Stimulated activated memory B cell treated with anti-CD40 and anti-IgM and Interleukin-4, amounts not matched to agents 10 μg/mL and 1 μg/mL and 100 μg/mL, for 72 hours (primary cell): ENCODE data around the gene TP73.
A peak's percentile ranks its signal among the peaks of the same experiment; 100 is the strongest.

Experiments
- ATAC-seq: fragments of 150-1000 bp; cut with Tn5 transposase; 2 replicates; pipeline ENCODE4 v1.10.0; 2021
- H3K27ac Mint-ChIP-seq: one replicate; pipeline ENCODE4 v1.8.0; 2022; ENCODE audit warnings: mild to moderate bottlenecking, mixed read lengths
- H3K27me3 Mint-ChIP-seq: one replicate; pipeline ENCODE4 v1.8.0; 2022; ENCODE audit warnings: mixed read lengths
- H3K36me3 Mint-ChIP-seq: one replicate; pipeline ENCODE4 v1.8.0; 2022; ENCODE audit warnings: mixed read lengths
- H3K4me1 Mint-ChIP-seq: one replicate; pipeline ENCODE4 v1.8.0; 2022; ENCODE audit warnings: mixed read lengths
- H3K4me3 Mint-ChIP-seq: one replicate; pipeline ENCODE4 v1.8.0; 2022; ENCODE audit warnings: mild to moderate bottlenecking, moderate library complexity, mixed read lengths
- H3K9me3 Mint-ChIP-seq: one replicate; pipeline ENCODE4 v1.8.0; 2022; ENCODE audit warnings: mixed read lengths

TP73 gene

GRCh38 chr1:3639397-3639911, 12.9 kb upstream of the TP73 start:
- H3K9me3 Mint-ChIP-seq: no peaks in the 10 kb centered on the region
- no peak overlapping the region for H3K4me3 Mint-ChIP-seq
- no peak for ATAC-seq
- H3K36me3 Mint-ChIP-seq: peaks cover 62% of the 10 kb centered on the region
- H3K4me1 Mint-ChIP-seq: no peaks in the 10 kb centered on the region
- no peak overlapping the region for H3K27ac Mint-ChIP-seq
- no peaks in the 10 kb centered on the region for H3K27me3 Mint-ChIP-seq

- H3K36me3 Mint-ChIP-seq: peaks cover 54% of the 10 kb centered on the region
- H3K27ac Mint-ChIP-seq: no peak overlapping the region
- no peaks in the 10 kb centered on the region for H3K4me1 Mint-ChIP-seq
- H3K4me3 Mint-ChIP-seq: no peak overlapping the region
- no peaks in the 10 kb centered on the region for H3K9me3 Mint-ChIP-seq
- no peak for ATAC-seq
- no peaks in the 10 kb centered on the region for H3K27me3 Mint-ChIP-seq
Measured at GRCh38 chr1:3640121-3640837, 12.0 kb upstream of the TP73 start.

DNA sequence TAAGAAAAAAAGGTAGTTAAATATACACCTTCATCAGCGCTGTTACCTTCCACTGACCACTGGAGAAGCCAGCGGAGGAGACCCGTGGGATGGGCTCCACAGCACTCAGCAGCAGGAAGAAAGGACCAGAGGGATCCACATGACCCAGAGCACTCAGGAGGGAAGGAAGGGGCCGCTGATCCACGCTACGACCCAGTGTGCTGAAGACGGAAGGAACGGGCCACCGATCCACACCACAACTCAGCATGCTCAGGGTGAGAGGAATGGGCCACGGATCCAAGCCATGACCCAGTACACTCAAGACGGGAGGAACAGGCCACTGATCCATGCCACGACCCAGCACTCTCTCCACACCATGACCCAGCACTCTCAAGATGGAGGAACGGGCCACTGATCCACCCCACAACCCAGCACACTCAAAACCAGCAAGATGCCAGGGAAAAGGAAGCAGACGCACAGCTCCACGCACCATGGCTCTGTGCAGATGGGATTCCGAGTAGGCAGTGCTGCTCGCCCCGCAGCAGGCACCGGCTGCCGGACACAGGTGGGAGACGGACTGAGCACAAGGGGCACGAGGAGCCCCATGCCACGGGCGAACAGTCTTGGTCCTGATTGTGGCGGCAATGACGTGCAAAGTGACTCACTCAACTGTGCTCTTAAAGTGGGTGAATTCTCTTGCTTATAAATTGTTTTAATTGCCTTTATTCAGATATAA, 11.1 kb upstream of the TP73 start:
- Mint-ChIP-seq H3K27me3 (no peaks in the 10 kb centered on the region), H3K36me3 (peaks cover 53% of the 10 kb centered on the region), H3K4me1 (no peaks in the 10 kb centered on the region), H3K27ac (no peak overlapping the region), H3K9me3 (no peaks in the 10 kb centered on the region), H3K4me3 (no peak overlapping the region)
- no peak for ATAC-seq

DNA sequence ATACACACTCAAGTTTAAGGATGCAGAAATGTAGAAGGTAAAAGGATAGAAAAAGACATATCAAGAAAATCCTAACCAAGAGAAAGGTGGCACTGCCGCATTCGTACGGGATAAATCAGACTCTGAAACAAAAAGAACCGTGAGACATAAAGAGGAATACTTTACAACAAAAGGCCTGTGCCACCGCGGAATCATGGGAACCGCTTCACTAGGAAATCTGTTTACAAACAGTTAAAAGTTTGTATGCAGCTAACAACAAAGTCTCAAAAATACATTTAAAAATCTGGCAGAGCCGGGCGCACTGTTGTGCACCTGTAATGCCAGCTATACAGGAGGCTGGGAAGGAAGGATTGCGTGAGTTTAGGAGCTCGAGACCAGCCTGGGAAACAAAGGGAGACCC, 10.5 kb upstream of the TP73 start:
- peaks cover 48% of the 10 kb centered on the region for H3K36me3 Mint-ChIP-seq
- no peak for ATAC-seq
- H3K4me1 Mint-ChIP-seq: no peaks in the 10 kb centered on the region
- H3K4me3 Mint-ChIP-seq: no peak overlapping the region
- no peaks in the 10 kb centered on the region for H3K27me3 Mint-ChIP-seq
- H3K27ac Mint-ChIP-seq: no peak overlapping the region
- H3K9me3 Mint-ChIP-seq: no peaks in the 10 kb centered on the region

GRCh38 chr1:3642919-3643675, 9.2 kb upstream of the TP73 start:
- Mint-ChIP-seq H3K4me1 (peaks cover 4% of the 10 kb centered on the region), H3K36me3 (peaks cover 38% of the 10 kb centered on the region), H3K27me3 (no peaks in the 10 kb centered on the region), H3K27ac (no peak overlapping the region), H3K4me3 (no peak overlapping the region), H3K9me3 (no peaks in the 10 kb centered on the region)
- no peak for ATAC-seq

DNA sequence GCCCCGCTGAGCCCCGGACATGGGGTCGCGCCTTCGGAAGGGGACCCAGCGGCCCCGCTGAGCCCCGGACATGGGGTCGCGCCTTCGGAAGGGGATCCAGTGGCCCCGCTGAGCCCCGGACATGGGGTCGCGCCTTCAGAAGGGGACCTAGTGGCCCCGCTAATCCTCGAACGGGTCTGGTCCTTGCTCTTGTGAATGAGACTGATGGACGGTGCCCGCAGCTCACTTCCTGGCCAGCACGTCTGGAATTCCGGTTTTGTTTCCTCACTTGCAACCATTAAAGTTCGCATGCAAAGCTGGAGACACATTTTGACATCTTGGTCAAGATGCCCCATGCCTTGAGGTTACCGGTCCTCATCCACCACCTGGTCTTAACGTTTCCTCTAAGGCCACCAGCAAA, 8.0 kb upstream of the TP73 start:
- Mint-ChIP-seq H3K36me3 (peaks cover 32% of the 10 kb centered on the region), H3K9me3 (no peaks in the 10 kb centered on the region), H3K4me1 (peaks cover 13% of the 10 kb centered on the region), H3K27me3 (no peaks in the 10 kb centered on the region), H3K4me3 (no peak overlapping the region), H3K27ac (no peak overlapping the region)
- no peak for ATAC-seq

DNA sequence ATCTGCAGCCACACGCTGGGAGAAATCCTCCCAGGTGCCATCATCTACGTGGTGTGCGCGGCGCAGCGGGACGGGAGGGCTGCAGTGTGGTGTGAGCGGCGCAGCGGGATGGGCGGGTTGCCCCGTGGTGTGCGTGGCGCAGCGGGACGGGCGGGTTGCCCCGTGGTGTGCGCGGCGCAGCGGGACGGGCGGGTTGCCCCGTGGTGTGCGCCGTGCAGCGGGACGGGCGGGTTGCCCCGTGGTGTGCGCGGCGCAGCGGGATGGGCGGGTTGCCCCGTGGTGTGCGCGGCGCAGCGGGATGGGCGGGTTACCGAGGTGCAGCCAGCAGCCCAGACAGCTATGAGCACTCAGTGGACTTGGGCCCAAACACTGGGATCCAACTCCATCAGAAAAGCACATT, 7.1 kb upstream of the TP73 start:
- H3K27ac Mint-ChIP-seq: no peak overlapping the region
- peaks cover 19% of the 10 kb centered on the region for H3K4me1 Mint-ChIP-seq
- H3K4me3 Mint-ChIP-seq: no peak overlapping the region
- peaks cover 32% of the 10 kb centered on the region for H3K36me3 Mint-ChIP-seq
- no peaks in the 10 kb centered on the region for H3K9me3 Mint-ChIP-seq
- no peaks in the 10 kb centered on the region for H3K27me3 Mint-ChIP-seq
- no peak for ATAC-seq

DNA sequence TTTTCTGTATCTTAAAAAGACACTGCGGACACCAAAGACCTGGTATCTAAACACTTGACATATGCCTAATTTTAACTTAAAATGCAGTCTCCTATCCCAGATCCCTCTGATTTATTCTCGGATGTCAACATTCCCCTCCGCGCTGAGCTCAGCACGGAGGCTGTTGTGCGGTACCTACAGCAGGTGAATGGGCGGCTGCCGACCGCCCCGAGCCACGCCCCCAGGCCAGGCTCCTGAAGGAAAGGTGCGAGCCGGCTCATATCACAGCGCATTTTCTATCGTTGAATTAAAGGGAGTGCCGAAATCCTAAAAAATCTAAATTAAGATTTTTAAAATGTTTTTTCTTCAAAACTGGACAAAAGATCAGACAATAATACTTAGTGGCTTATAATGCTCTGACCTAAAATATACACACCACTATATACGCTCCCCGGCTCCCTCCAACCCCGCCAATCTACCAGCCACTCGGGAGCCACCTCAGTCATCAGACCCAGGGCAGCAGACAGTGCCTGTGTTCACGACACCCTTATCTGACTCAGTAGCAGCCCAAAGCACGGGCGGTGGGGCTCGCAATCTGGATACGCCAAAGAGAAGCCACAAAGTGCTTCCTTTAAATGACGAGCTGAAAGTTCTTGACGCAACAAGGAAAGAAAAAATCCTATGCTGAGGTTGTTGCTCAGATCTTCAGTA, 6.5 kb upstream of the TP73 start:
- peaks cover 25% of the 10 kb centered on the region for H3K4me1 Mint-ChIP-seq
- H3K27ac Mint-ChIP-seq: no peak overlapping the region
- no peaks in the 10 kb centered on the region for H3K9me3 Mint-ChIP-seq
- no peak overlapping the region for H3K4me3 Mint-ChIP-seq
- no peak for ATAC-seq
- H3K36me3 Mint-ChIP-seq: peaks cover 31% of the 10 kb centered on the region
- H3K27me3 Mint-ChIP-seq: peaks cover 1% of the 10 kb centered on the region

DNA sequence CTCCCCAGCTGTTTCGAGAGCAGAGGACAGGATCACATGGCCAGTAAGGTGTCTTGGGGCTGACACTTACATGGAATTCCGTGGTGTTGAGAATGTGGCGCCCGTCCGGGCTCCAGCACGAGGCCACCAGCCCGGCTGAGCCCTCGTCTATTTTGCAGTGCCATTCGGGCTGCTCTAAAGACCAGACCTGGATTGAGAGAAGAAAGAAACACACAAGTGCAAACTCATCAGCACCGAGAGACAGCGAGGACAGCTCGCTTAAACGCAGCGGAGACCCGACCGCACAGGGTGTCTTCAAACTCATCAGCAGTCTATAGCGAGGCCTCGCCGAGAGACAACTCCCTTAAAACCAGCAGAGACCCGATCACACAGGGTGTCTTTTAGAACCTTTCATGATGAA, 5.7 kb upstream of the TP73 start:
- Mint-ChIP-seq H3K36me3 (peaks cover 24% of the 10 kb centered on the region), H3K4me1 (peaks cover 33% of the 10 kb centered on the region)

GRCh38 chr1:3649342-3650247, 2.7 kb upstream of the TP73 start, which contains the start of gene WRAP73:
TSS of gene WRAP73 (minus strand) at chr1:3650103. CDS start at chr1:3649999, 104 bp downstream.
- peaks cover 8% of the 10 kb centered on the region for H3K36me3 Mint-ChIP-seq
- H3K27me3 Mint-ChIP-seq: peaks cover 29% of the 10 kb centered on the region
- peak within 1 kb of the TSS; percentile 71 for H3K27ac Mint-ChIP-seq
- ATAC-seq: peak; percentile 95
- H3K4me1 Mint-ChIP-seq: peaks cover 40% of the 10 kb centered on the region
- H3K9me3 Mint-ChIP-seq: no peaks in the 10 kb centered on the region
- peak within 1 kb of the TSS; percentile 79 for H3K4me3 Mint-ChIP-seq

More for the DNA sequence above, 5.7 kb upstream of the TP73 start:
- Mint-ChIP-seq H3K27me3 (peaks cover 9% of the 10 kb centered on the region), H3K27ac (no peak overlapping the region), H3K9me3 (no peaks in the 10 kb centered on the region), H3K4me3 (no peak overlapping the region)
- no peak for ATAC-seq

GRCh38 chr1:3650248-3651025, 1.9 kb upstream of the TP73 start:
- Mint-ChIP-seq H3K9me3 (no peaks in the 10 kb centered on the region), H3K27me3 (peaks cover 34% of the 10 kb centered on the region), H3K4me3 (peak overlapping the region; percentile 79), H3K36me3 (peaks cover 8% of the 10 kb centered on the region), H3K4me1 (peaks cover 41% of the 10 kb centered on the region), H3K27ac (peak overlapping the region; percentile 71)
- no peak for ATAC-seq

DNA sequence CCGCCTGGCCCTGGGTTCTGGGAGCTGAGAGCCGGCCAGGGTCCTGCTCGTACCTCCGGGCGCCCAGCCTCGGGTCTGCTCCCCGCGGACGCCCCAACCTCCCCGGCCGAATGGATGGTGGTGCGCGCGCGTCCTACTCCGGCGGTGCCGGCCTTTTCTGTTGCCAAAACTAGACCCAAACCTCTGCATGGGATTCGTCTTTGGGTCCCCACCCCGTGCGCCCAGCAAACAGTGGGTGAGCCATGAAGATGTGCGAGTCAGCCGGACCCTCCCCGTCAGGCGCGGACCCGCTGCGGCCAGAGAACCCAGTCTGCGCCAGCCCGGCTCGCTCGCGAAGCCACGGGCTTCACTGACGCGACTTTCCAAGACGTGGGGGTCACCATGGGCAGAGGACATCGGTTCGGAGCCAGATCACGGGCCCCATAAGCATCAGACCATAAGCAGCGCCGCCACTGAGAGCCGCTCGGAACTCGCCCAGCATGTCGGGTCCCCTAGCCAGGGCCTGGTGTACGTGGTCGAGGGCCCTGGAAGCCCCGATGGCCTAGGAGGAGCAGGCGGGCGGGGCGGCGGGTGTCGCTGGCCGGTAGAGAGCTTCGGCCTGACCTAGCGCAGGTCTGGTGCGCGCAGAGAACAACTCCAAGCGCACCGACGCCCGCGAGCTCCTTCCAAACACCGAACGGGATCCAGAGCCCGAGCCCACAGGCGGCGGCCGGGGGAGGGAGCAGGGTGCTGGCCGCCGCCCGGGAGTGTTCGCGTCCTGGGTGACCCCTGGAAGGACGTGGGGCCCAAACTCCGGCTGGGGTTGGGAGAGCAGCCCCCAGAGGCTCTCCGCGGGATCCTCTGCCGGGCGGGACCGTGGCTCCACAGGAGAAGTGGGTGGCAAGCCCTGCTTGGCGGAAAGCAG, 1.0 kb upstream of the TP73 start:
- Mint-ChIP-seq H3K9me3 (no peaks in the 10 kb centered on the region), H3K36me3 (peaks cover under 1% of the 10 kb centered on the region), H3K4me1 (peaks cover 50% of the 10 kb centered on the region), H3K27ac (peak overlapping the region; percentile 54), H3K27me3 (peaks cover 34% of the 10 kb centered on the region), H3K4me3 (peak overlapping the region; percentile 69)
- ATAC-seq: no peak
